Lung (tissue), 12 donors: ENCODE measurements around the gene FGF21. TPM values are rescaled to one million over a fixed set of nuclear protein-coding genes. Genes with fewer than 3 reads are reported as not detected.
"Not testable (repeated sequence)": the region's sequence is repeated elsewhere in the genome, so short reads cannot be mapped to it uniquely, and the experiment has no call there.

ENCODE experiments used
- ATAC-seq: fragments of 200-7000 bp; cut with Tn5 transposase; one replicate; pipeline ENCODE4 v1.9.1; 2020; ENCODE audit warnings: moderate number of reproducible peaks; ENCODE audit not compliant: insufficient read depth, low FRiP score
- DNase-seq, 3 donors: peaks; one replicate each; pipeline ENCODE4 v3.0.0-alpha.2; 2013 to 2017
- H3K27ac ChIP-seq, 2 donors: one replicate each; pipeline ENCODE4 v1.5.1; 2013; ENCODE audit warnings: mild to moderate bottlenecking in 2 of 2, moderate library complexity in 2 of 2, control low read depth in 1 of 2, inconsistent platforms in 1 of 2, low read depth in 1 of 2, low read length in 1 of 2
- H3K27me3 ChIP-seq, 3 donors: one replicate each; pipeline ENCODE4 v1.5.1; 2013; ENCODE audit warnings: low read length in 2 of 3; ENCODE audit not compliant: control insufficient read depth in 3 of 3, insufficient read depth in 3 of 3
- H3K36me3 ChIP-seq, 4 donors: one replicate each; pipeline ENCODE4 v1.5.1; 2013; ENCODE audit warnings: low read length in 4 of 4, mild to moderate bottlenecking in 1 of 4, moderate library complexity in 1 of 4; ENCODE audit not compliant: control insufficient read depth in 4 of 4, insufficient read depth in 4 of 4
- H3K4me1 ChIP-seq, 5 donors: one replicate each; pipeline ENCODE4 v1.5.1; 2013; ENCODE audit warnings: low read length in 5 of 5, mild to moderate bottlenecking in 2 of 5, moderate library complexity in 1 of 5; ENCODE audit not compliant: control insufficient read depth in 5 of 5, insufficient read depth in 5 of 5
- H3K4me3 ChIP-seq: one replicate; pipeline ENCODE4 v1.5.1; 2013; ENCODE audit warnings: mild to moderate bottlenecking, control low read depth, moderate library complexity
- H3K9ac ChIP-seq, 2 donors: one replicate each; pipeline ENCODE4 v1.5.1; 2013; ENCODE audit warnings: low read length in 2 of 2, control low read depth in 1 of 2; ENCODE audit not compliant: insufficient read depth in 1 of 2
- H3K9me3 ChIP-seq, 4 donors: one replicate each; pipeline ENCODE4 v1.5.1; 2013; ENCODE audit warnings: low read length in 3 of 4, mild to moderate bottlenecking in 1 of 4, moderate library complexity in 1 of 4; ENCODE audit not compliant: control insufficient read depth in 4 of 4, insufficient read depth in 3 of 4
- WGBS, 2 donors: extraction: QIAGEN DNeasy Blood & Tissue Kit; methylation state at CpG; one replicate each; pipeline ENCODE4 v1.1.7; 2013; 5-methylcytosine and 5-hydroxymethylcytosine counted together
- polyA plus RNA-seq, 2 donors: library from polyadenylated mRNA; stranded (reverse); fragments of 200-250 nt; gene quantifications; one replicate each; pipeline ENCODE4 v1.2.1, GENCODE V29; 2013
- total RNA-seq, 2 donors: library from RNA; depleted of rRNA in 1 of 2; stranded (reverse); fragments of >200 nt in 1 of 2; gene quantifications; one replicate each; pipeline ENCODE4 v1.2.1, GENCODE V29; 2014 to 2021
- TF ChIP-seq, protein P1 (sequence below): IDR thresholded peaks from 2 replicates; pipeline ENCODE4 v1.5.1; 2012; ENCODE audit warnings: mild to moderate bottlenecking; ENCODE audit errors: control extremely low read depth, extremely low read depth
- donor health status: control.
- donor health status: control.
- donor health status: Bipolar disorder and iron deficiency.
- donor health status: healthy.
- donor health status: DM: yes; HTN: yes; CAD: no.

The FGF21 gene
- total and polyA plus RNA-seq, 4 donors = not detected

DNA sequence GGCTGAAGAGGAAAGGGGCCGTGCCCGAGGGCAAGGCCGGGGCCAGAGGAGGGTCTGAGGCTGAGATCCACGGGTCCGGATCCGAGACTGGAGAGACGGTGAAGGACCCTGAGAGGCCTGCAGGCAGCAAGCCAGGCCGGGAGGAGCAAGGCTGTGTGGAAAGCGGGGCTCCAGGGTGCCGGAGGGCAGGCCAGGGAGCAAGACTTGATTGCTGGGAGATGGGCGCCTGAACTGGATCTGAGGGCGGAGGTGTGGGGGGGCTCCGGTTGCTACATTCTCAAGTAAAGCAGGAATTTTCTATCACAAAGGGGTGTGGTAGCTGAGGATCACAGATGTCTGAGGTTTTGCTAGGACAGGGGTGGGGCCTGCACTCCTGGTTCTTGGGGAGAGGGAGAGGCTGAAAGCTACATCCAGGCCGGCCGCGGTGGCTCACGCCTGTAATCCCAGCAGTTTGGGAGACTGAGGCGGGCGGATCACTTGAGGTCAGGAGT lies 39.6 kb upstream of the FGF21 start:
- ATAC-seq (no peak), DNase-seq (no peak)
- no peak overlapping the region for H3K4me3 ChIP-seq
- peak overlapping the region; percentile 34 to 37 for H3K27ac ChIP-seq
- H3K9ac ChIP-seq = peak overlapping the region in 1 of 2 donors; percentile 13
- H3K36me3 ChIP-seq = peaks cover 0 to 2% (median 0%) of the 10 kb centered on the region in 4 donors
- 71 to 86% methylated on average over 19 of the region's 19 CpGs for WGBS, 2 donors
- H3K4me1 ChIP-seq = peaks cover 0 to 46% (median 17%) of the 10 kb centered on the region in 5 donors
- H3K27me3 ChIP-seq = no peaks in the 10 kb centered on the region
- peaks cover 0 to 3% (median 0%) of the 10 kb centered on the region in 4 donors for H3K9me3 ChIP-seq
- TF ChIP-seq, protein P1, sequence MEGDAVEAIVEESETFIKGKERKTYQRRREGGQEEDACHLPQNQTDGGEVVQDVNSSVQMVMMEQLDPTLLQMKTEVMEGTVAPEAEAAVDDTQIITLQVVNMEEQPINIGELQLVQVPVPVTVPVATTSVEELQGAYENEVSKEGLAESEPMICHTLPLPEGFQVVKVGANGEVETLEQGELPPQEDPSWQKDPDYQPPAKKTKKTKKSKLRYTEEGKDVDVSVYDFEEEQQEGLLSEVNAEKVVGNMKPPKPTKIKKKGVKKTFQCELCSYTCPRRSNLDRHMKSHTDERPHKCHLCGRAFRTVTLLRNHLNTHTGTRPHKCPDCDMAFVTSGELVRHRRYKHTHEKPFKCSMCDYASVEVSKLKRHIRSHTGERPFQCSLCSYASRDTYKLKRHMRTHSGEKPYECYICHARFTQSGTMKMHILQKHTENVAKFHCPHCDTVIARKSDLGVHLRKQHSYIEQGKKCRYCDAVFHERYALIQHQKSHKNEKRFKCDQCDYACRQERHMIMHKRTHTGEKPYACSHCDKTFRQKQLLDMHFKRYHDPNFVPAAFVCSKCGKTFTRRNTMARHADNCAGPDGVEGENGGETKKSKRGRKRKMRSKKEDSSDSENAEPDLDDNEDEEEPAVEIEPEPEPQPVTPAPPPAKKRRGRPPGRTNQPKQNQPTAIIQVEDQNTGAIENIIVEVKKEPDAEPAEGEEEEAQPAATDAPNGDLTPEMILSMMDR = no peak

DNA sequence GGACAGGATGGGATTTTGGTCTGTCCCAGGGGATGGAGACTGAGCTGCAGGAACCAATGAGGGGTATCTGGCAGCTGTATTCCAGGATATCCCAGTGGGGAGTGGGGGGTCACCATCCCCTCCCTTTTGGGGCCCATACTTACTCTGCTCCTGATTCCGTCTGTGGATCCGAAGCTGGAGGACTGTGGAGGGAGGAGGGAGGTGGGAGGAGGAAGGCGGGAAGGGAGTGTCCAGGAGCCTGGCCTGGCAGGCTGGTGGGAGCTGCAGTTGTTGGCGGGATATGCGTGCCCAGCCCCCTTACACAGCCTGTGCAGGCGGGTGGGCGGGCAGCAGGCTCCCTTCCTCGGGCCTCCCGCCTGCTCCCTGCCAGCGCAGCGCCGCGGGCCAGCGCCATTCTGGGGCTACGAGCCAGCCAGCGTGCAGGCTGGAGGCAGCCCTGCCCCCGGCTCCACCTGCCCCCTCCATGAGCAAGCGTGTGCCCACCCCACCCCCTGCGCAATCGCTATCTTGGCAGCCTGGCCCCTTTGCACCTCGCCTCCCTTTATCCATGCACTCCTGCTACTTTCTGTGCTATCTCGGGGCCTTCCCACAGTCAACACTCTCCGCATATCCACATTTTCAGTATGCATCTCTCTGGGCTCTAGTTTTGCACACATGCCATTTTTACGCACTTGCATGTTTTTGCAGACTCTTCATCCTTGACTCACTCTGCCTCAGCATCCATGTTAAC lies 38.6 kb upstream of the FGF21 start:
- no peaks in the 10 kb centered on the region for H3K27me3 ChIP-seq
- peaks cover 0 to 46% (median 18%) of the 10 kb centered on the region in 5 donors for H3K4me1 ChIP-seq
- peaks cover 0 to 4% (median 0%) of the 10 kb centered on the region in 4 donors for H3K36me3 ChIP-seq
- TF ChIP-seq, protein P1 = no peak
- no peak for ATAC-seq
- H3K27ac ChIP-seq = peak overlapping the region; percentile 17 to 56
- 24 to 55% methylated on average over 17 to 24 of the region's 24 CpGs for WGBS, 2 donors
- H3K4me3 ChIP-seq = no peak overlapping the region
- H3K9me3 ChIP-seq = no peaks in the 10 kb centered on the region
- DNase-seq = peak; percentile 87 to 93 (median 88)
- H3K9ac ChIP-seq = peak overlapping the region in 1 of 2 donors; percentile 62

DNA sequence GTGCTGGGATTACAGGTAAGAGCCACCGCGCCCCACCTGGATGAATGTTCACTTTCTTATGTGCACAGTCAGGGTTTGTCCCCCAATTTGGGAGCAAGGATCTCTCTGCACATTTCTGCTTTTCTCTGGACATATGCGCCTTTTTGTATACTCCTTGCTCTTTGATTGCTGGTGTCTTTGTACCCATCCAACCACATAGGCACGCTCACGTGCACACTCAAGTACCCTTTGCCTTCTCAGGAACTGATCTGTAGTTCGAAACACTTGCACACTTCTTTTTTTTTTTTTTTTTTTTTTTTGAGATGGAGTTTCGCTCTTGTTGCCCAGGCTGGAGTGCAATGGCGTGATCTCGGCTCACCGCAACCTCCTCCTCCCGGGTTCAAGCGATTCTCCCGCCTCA lies 37.2 kb upstream of the FGF21 start:
- H3K4me1 ChIP-seq = peaks cover 0 to 46% (median 18%) of the 10 kb centered on the region in 5 donors
- 96 to 97% methylated on average over 13 of the region's 13 CpGs for WGBS, 2 donors
- H3K36me3 ChIP-seq, ATAC-seq, H3K9ac ChIP-seq, H3K27me3 ChIP-seq, DNase-seq, H3K9me3 ChIP-seq, H3K4me3 ChIP-seq, H3K27ac ChIP-seq: not testable (repeated sequence)

DNA sequence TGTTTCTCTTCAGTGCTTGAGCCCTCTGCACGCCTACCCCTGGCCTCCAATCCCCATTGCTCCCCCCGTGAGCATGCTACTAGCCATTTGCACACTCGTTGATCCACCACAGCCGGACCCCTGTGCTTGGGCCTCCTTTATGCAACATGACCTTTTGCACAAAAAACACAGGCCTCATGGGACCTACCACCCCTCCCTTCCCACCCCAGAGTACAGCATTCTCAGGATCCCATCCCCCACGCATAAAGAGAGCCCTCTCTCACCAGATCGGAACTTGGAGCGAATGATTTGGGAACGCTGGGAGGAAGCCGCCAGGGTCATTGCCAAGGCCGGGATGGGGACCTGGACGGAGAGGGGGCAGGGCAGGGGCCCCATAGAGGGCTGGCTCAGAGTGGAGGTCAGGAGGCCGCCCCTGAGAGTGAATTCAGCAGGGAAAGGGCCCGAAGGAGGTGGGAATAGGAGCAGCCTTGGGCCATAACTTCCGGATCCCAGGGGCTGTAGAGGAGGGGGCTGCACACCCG lies 36.6 kb upstream of the FGF21 start:
- peak in 2 of 3 donors; percentile 13 to 14 for DNase-seq
- Histone ChIP-seq H3K27ac (no peak overlapping the region), H3K4me1 (peaks cover 0 to 41% (median 17%) of the 10 kb centered on the region in 5 donors)

More for the DNA sequence above, 36.6 kb upstream of the FGF21 start:
- Histone ChIP-seq H3K27me3 (no peaks in the 10 kb centered on the region), H3K9me3 (no peaks in the 10 kb centered on the region), H3K4me3 (no peak overlapping the region), H3K9ac (no peak overlapping the region), H3K36me3 (peaks cover 0 to 4% (median 0%) of the 10 kb centered on the region in 4 donors)
- WGBS, 2 donors = 63 to 76% methylated on average over 15 of the region's 15 CpGs
- TF ChIP-seq, protein P1 = no peak
- ATAC-seq = no peak
